Erythroblast (primary cell): Measurements from ENCODE around the gene GPC6.

ENCODE experiments used
- GATA1 ChIP-seq: IDR thresholded peaks from 2 replicates; pipeline ENCODE4 v1.6.1; 2011; ENCODE audit warnings: low read depth, mild to moderate bottlenecking, control low read depth, low read length, moderate library complexity
- POLR2A ChIP-seq: IDR thresholded peaks from 2 replicates; pipeline ENCODE4 v1.6.1; 2011; ENCODE audit warnings: mild to moderate bottlenecking, low read length

- TF ChIP-seq POLR2A (no peak), GATA1 (no peak)
Observed at GRCh38 chr13:93621966-93622365, 395.4 kb downstream of the GPC6 start.
